GM12878 (cell line): Measurements from ENCODE around the gene ST8SIA3.

ENCODE experiments used
- BHLHE40 ChIP-seq, 2 experiments: fragments of 450-650 bp in 1 of 2; IDR thresholded peaks; 2 replicates each; pipeline ENCODE4 v1.6.1; 2011 to 2017; ENCODE audit warnings: low read depth in 2 of 2, borderline replicate concordance in 1 of 2, improper control_type of control experiment in 1 of 2, low read length in 1 of 2, mild to moderate bottlenecking in 1 of 2
- CREB1 ChIP-seq: IDR thresholded peaks from 2 replicates; pipeline ENCODE4 v1.6.1; 2012; ENCODE audit warnings: low read depth, mild to moderate bottlenecking, inconsistent platforms
- EZH2 ChIP-seq: IDR thresholded peaks from 2 replicates; pipeline ENCODE4 v1.6.1; 2012; ENCODE audit warnings: low read depth, mild to moderate bottlenecking, control low read depth, inconsistent platforms, low read length, borderline replicate concordance; ENCODE audit not compliant: control insufficient read depth
- GABPA ChIP-seq: IDR thresholded peaks from 2 replicates; pipeline ENCODE4 v1.6.1; 2014; ENCODE audit warnings: antibody characterized with exemption, low read depth, mild to moderate bottlenecking, inconsistent platforms
- NFIC ChIP-seq: IDR thresholded peaks from 2 replicates; pipeline ENCODE4 v1.6.1; 2012; ENCODE audit warnings: low read depth, mild to moderate bottlenecking, inconsistent platforms, low read length, moderate library complexity
- ZSCAN29 ChIP-seq: fragments of 450-650 bp; IDR thresholded peaks from 2 replicates; pipeline ENCODE4 v1.6.1; 2017; ENCODE audit warnings: mild to moderate bottlenecking, moderate library complexity
- TF ChIP-seq, protein P1 (sequence below): IDR thresholded peaks from 2 replicates; pipeline ENCODE4 v1.6.1; 2012; ENCODE audit warnings: low read length, inconsistent platforms
- TF ChIP-seq, protein P2 (sequence below), 3 experiments: IDR thresholded peaks in 2 of 3; conservative IDR thresholded peaks in 1 of 3; 2 replicates each; pipeline ENCODE4 v1.5.1; 2011; ENCODE audit warnings: low read depth in 3 of 3, low read length in 3 of 3, mild to moderate bottlenecking in 3 of 3, control low read depth in 2 of 3, moderate library complexity in 2 of 3, inconsistent platforms in 1 of 3, mixed read lengths in 1 of 3; ENCODE audit not compliant: control insufficient read depth in 2 of 3, insufficient read depth in 1 of 3; ENCODE audit errors: extremely low read depth in 1 of 3
- TF ChIP-seq, protein P3 (sequence below): IDR thresholded peaks from 2 replicates; pipeline ENCODE4 v1.6.1; 2011; ENCODE audit warnings: low read depth, low read length, improper control_type of control experiment, borderline replicate concordance

DNA sequence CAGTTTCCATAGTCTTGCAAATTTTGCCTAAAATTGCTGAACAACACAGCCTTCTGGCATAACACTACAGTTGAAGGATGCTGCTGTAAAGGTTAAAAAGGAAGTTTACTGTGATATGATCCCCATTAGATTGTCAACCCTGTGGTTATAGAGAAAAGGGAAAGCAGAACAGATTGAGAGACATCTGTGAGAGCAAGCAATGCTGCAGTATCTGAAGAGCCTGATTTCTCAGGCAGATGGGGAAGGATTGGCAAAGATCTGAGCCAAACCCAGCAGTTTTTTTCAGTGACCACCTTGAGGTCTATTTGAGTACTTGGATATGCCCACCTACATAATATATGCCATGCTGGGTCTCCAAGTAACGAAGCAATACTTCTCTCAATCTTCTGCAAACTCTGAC, 8.5 kb upstream of the ST8SIA3 start:
- TF ChIP-seq NFIC, result no peak
- no peak for TF ChIP-seq ZSCAN29
- TF ChIP-seq, protein P1, sequence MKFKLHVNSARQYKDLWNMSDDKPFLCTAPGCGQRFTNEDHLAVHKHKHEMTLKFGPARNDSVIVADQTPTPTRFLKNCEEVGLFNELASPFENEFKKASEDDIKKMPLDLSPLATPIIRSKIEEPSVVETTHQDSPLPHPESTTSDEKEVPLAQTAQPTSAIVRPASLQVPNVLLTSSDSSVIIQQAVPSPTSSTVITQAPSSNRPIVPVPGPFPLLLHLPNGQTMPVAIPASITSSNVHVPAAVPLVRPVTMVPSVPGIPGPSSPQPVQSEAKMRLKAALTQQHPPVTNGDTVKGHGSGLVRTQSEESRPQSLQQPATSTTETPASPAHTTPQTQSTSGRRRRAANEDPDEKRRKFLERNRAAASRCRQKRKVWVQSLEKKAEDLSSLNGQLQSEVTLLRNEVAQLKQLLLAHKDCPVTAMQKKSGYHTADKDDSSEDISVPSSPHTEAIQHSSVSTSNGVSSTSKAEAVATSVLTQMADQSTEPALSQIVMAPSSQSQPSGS, result no peak
- TF ChIP-seq, protein P2, sequence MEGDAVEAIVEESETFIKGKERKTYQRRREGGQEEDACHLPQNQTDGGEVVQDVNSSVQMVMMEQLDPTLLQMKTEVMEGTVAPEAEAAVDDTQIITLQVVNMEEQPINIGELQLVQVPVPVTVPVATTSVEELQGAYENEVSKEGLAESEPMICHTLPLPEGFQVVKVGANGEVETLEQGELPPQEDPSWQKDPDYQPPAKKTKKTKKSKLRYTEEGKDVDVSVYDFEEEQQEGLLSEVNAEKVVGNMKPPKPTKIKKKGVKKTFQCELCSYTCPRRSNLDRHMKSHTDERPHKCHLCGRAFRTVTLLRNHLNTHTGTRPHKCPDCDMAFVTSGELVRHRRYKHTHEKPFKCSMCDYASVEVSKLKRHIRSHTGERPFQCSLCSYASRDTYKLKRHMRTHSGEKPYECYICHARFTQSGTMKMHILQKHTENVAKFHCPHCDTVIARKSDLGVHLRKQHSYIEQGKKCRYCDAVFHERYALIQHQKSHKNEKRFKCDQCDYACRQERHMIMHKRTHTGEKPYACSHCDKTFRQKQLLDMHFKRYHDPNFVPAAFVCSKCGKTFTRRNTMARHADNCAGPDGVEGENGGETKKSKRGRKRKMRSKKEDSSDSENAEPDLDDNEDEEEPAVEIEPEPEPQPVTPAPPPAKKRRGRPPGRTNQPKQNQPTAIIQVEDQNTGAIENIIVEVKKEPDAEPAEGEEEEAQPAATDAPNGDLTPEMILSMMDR (IDR thresholded peaks at IDR 0.05 in 2 of 3, conservative IDR thresholded peaks at IDR 0.05 in 1 of 3; ENCODE audit: control insufficient read depth in 2 of 3, extremely low read depth in 1 of 3, insufficient read depth in 1 of 3, low read depth in 3 of 3, low read length in 3 of 3), result no peak
- TF ChIP-seq, protein P3, sequence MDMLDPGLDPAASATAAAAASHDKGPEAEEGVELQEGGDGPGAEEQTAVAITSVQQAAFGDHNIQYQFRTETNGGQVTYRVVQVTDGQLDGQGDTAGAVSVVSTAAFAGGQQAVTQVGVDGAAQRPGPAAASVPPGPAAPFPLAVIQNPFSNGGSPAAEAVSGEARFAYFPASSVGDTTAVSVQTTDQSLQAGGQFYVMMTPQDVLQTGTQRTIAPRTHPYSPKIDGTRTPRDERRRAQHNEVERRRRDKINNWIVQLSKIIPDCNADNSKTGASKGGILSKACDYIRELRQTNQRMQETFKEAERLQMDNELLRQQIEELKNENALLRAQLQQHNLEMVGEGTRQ, result no peak
- no peak for TF ChIP-seq GABPA
- TF ChIP-seq BHLHE40 (IDR thresholded peaks at IDR 0.05; ENCODE audit: borderline replicate concordance in 1 of 2, low read depth in 2 of 2, low read length in 1 of 2), result no peak
- no peak for TF ChIP-seq CREB1
- no peak for TF ChIP-seq EZH2
